Measurements from ENCODE around the gene RHOA.
"Not testable (repeated sequence)": the region's sequence is repeated elsewhere in the genome, so short reads cannot be mapped to it uniquely, and the experiment has no call there.

Gene RHOA

GRCh38 chr3:49399461-49399860 lies 12.3 kb downstream of the RHOA start:
- no peak for DNase-seq (ENCODE audit: extremely low spot score)
- no peak for TF ChIP-seq CTCF (IDR thresholded peaks at IDR 0.05; ENCODE audit: control extremely low read depth, extremely low read depth, low read depth, missing control alignments)
- CTCF ChIA-PET, result interaction anchor here (1.4 kb wide), 1 partner anchor 50 kb away, joined by 3 read pairs; no protein-coding TSS in a partner anchor
- POLR2A ChIA-PET, result interaction anchor here (0.6 kb wide), 1 partner anchor 11 kb away, joined by 3 read pairs; no protein-coding TSS in a partner anchor

GRCh38 chr3:49397470-49397869 lies 14.3 kb downstream of the RHOA start:
- CTCF ChIA-PET, result no interaction called here
- DNase-seq (ENCODE audit: extremely low spot score), result no peak
- no peak for TF ChIP-seq CTCF (IDR thresholded peaks at IDR 0.05; ENCODE audit: control extremely low read depth, extremely low read depth, low read depth, missing control alignments)
- POLR2A ChIA-PET, result interaction anchor here (0.6 kb wide), 2 partner anchors 14 to 318 kb away, joined by 3 to 4 read pairs; partner anchors contain the start of genes RHOA and TCTA

DNA sequence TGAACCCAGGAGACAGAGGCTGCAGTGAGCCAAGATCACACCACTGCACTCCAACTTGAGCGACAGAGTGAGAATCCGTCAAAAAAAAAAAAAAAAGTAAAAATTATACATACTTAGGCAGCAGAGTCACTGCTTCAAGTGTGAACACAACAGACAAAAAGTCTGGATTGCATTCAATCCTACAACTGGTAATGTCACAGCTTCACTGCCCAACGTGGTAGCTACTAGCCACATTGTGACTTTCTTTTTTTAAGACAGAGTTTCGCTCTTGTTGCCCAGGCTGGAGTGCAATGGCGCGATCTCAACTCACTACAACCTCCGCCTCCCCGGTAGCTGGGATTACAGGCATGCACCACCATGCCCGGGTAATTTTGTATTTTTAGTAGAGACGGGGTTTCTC lies 20.5 kb downstream of the RHOA start:
- DNase-seq (ENCODE audit: extremely low spot score); CTCF ChIA-PET; POLR2A ChIA-PET: not testable (repeated sequence)

DNA sequence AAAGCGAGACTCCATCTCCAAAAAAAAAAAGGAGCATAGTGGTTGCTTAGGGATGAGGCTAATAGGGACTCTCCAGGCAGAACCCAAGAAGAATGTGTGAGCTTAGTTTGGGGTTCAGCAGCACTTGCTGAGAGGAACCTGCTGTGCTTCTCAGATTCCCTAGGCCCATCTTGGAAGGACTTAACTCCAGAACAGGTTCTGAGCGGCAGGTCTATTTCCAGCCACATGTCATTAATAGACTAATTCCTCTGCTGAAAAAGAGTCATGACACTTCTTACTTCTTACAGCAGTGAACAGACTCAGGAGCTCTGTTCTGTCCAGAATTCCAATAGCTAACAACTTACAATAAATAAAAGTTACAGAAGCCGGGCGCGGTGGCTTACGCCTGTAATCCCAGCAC lies 22.5 kb downstream of the RHOA start:
- POLR2A ChIA-PET, result interaction anchor here (0.7 to 1.0 kb wide), 2 partner anchors 29 to 49 kb away, joined by 3 read pairs; no protein-coding TSS in a partner anchor
- TF ChIP-seq CTCF (IDR thresholded peaks at IDR 0.05; ENCODE audit: control extremely low read depth, extremely low read depth, low read depth, missing control alignments), result no peak
- CTCF ChIA-PET, result interaction anchor here (0.8 to 1.6 kb wide), 5 partner anchors 10 to 60 kb away, joined by 3 to 8 read pairs (median 5); partner anchors contain the start of gene USP4

GRCh38 chr3:49388289-49388820 lies 23.4 kb downstream of the RHOA start:
- no peak for TF ChIP-seq CTCF (IDR thresholded peaks at IDR 0.05; ENCODE audit: control extremely low read depth, extremely low read depth, low read depth, missing control alignments)
- no peak for DNase-seq (ENCODE audit: extremely low spot score)
- ChIA-PET CTCF (interaction anchor here (0.8 to 1.6 kb wide), 5 partner anchors 9 to 49 kb away, joined by 3 to 8 read pairs (median 5); partner anchors contain the start of gene USP4), POLR2A (interaction anchor here (0.7 to 1.0 kb wide), 2 partner anchors 24 to 48 kb away, joined by 3 read pairs; partner anchors contain the start of genes RHOA and TCTA)

More for the DNA sequence above, 22.5 kb downstream of the RHOA start:
- no peak for DNase-seq (ENCODE audit: extremely low spot score)

- ChIA-PET POLR2A (no interaction called here), CTCF (interaction anchor here (1.2 to 1.8 kb wide), 3 partner anchors 13 to 61 kb away, joined by 3 to 8 read pairs (median 4); partner anchors contain the start of gene USP4)
- TF ChIP-seq CTCF (IDR thresholded peaks at IDR 0.05; ENCODE audit: control extremely low read depth, extremely low read depth, low read depth, missing control alignments), result no peak
- DNase-seq (ENCODE audit: extremely low spot score), result no peak
Observed at GRCh38 chr3:49387721-49388120, 24.1 kb downstream of the RHOA start.

GRCh38 chr3:49386056-49386756 lies 25.6 kb downstream of the RHOA start:
- CTCF ChIA-PET, result interaction anchor here (1.8 kb wide), 1 partner anchor 63 kb away, joined by 4 read pairs; no protein-coding TSS in a partner anchor
- no peak for DNase-seq (ENCODE audit: extremely low spot score)
- no peak for TF ChIP-seq CTCF (IDR thresholded peaks at IDR 0.05; ENCODE audit: control extremely low read depth, extremely low read depth, low read depth, missing control alignments)
- POLR2A ChIA-PET, result no interaction called here
